ENCODE measurements around the gene SLC39A3.

DNA sequence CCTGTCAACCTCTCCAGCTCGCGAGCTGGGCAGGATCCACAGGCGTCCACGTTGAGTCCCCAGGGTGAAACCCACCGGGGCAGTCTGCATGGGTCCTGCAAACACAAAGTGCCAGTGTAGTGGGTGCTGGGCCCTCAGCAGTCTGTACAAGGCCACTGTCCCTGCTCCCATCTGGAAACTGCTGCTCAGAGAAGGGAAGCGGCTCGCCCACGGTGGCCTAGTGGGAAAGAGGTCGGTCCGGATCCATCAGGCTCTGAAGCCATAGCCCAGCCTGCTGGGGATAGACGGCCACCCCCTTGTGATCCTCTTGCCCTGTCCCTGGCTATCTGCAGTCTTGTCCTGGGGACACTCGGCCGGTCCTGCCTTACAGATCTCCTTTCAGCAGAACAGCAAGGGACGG, 16.1 kb downstream of the SLC39A3 start:
- TF ChIP-seq YY1 (IDR thresholded peaks at IDR 0.05; ENCODE audit: insufficient read depth, insufficient read length) (no peak), ZNF274 (IDR thresholded peaks at IDR 0.05; ENCODE audit: low read depth, low read length) (no peak)

Measured in NT2/D1 (cell line).